Tongue (tissue), 2 donors: ENCODE data around the gene SLC25A18. TPM values are rescaled to one million over a fixed set of nuclear protein-coding genes. Genes with fewer than 3 reads are reported as not detected.
"Not testable (repeated sequence)": the region's sequence is repeated elsewhere in the genome, so short reads cannot be mapped to it uniquely, and the experiment has no call there.

ENCODE experiments used
- DNase-seq: peaks from one replicate; pipeline ENCODE4 v3.0.0-alpha.2; 2015
- total RNA-seq: library from RNA; depleted of rRNA; stranded (reverse); fragments of >200 nt; gene quantifications from one replicate; pipeline ENCODE4 v1.2.3, GENCODE V29; 2014

Gene SLC25A18
- total RNA-seq, 1 donor from 2014 or later: not detected

- no peak for DNase-seq
Observed at GRCh38 chr22:17607891-17608521, 44.7 kb downstream of the SLC25A18 start.

GRCh38 chr22:17612057-17612456, 48.8 kb downstream of the SLC25A18 start:
- DNase-seq: no peak

GRCh38 chr22:17613280-17613679, 50.0 kb downstream of the SLC25A18 start:
- DNase-seq: no peak

DNA sequence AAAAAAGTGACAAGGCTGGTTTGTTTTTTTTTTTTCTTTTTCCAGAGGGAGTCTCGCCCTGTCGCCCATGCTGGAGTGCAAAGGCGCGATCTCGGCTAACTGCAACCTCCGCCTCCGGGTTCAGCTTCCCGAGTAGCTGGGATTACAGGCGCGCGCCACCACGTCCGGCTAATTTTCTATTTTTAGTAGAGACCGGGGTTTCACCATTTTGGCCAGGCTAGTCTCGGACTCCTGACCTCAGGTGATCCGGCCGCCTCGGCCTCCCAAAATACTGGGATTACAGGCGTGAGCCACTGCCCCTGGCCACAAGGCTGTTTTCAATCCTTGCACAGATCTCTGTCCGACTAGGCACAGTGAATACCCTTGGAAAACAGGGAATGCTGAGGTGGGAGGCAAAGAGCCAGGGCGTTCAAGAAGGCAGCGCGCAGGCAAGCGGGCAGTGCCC, 64.7 kb downstream of the SLC25A18 start:
- DNase-seq: no peak

GRCh38 chr22:17628406-17629172, 65.3 kb downstream of the SLC25A18 start, which contains the start of gene ATP6V1E1:
TSS of gene ATP6V1E1 (minus strand) at chr22:17628749. CDS start at chr22:17628635, 114 bp downstream.
- peak; percentile 98 for DNase-seq

GRCh38 chr22:17629173-17629489, 65.8 kb downstream of the SLC25A18 start:
- no peak for DNase-seq

DNA sequence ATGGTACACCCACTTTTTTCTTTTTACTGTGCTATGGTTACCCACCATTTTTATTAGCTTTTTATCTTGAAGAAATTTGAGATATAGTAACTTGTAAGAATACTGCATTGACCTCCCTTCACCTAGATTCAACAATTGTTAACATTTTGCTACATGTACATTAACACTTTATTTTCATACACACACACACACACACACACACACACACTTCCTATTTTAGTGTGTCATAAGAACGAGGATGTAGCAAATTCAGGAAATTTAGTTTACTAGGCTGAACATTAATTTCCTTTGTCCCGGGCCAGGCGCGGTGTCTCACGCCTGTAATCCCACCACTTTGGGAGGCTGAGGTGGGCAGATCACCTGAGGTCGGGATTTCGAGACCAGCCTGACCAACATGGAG, 66.3 kb downstream of the SLC25A18 start:
- DNase-seq: no peak

GRCh38 chr22:17631076-17631565, 67.8 kb downstream of the SLC25A18 start:
- no peak for DNase-seq

DNA sequence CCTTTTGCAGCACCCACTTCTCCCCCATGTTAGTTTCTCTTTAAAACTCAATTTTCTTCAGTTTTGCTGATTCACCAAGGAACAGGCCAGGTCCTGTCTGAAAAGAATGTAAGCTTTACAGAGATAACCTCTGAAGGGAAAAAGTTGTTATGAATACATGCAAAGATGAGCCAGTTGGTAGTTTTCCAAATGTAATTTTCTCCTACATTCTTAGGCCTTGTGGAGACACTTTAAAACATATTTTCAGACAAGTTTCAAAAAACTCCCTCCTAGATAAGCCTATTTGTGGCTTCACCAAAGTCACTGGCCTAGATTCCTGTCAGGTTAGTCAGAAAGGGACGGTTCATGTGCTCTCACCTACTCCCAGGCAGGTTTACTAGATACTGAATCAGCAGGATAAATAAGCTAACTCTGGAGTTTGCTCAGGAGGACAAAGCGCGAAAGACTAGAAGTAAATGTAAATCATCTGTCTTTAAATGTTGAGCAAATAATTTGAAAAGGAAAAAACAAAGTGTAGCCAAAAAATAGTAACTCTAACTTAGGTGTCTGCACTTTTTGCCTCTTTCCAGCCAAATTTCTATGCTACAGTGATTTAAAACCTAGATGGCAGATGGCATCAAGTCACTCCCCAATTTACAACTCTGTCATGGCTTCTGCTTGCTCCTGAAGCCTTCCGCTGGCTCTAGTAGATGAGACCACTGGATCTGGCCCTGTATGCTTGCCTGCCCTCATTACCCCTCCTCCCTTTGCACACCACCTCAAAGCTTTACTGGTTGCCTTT, 70.1 kb downstream of the SLC25A18 start:
- DNase-seq: peak; percentile 6

- no peak for DNase-seq
Observed at GRCh38 chr22:17633998-17634323, 70.7 kb downstream of the SLC25A18 start.

DNA sequence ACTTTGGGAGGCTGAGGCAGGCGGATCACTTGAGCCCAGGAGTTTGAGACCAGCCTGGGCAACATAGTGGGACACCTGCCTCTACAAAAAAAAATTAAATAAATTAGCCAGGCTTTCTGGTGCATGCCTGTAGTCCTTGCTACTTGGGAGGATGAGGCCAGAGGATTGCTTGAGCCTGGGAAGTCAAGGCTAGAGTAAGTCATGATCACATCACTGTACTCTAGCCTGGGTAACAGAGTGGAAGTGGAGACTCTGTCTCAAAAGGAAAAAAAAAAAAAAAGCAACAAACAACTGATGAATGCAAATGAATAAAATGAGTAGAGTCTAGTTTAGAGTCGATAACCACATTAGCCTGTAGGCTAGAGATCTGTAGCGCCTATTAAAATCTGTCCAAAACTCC, 71.4 kb downstream of the SLC25A18 start:
- DNase-seq: no peak

DNA sequence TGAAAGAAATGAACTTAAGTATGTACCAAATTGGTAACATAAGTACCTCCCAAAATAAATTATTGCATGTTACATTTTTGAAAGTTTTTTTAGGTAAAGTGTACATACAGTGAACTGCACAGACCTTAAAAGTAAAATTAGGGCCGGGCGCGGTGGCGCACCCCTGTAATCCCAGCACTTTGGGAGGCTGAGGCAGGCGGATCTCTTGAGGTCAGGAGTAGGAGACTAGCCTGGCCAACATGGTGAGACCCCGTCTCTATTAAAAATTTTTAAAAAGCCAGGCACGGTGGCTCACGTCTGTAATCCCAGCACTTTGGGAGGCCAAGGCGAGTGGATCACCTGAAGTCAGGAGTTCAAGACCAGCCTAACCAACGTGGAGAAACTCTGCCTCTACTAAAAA, 73.6 kb downstream of the SLC25A18 start:
- not testable (repeated sequence) for DNase-seq

- no peak for DNase-seq
Observed at GRCh38 chr22:17637490-17638181, 74.3 kb downstream of the SLC25A18 start.

- DNase-seq: no peak
Observed at GRCh38 chr22:17638182-17638431, 74.8 kb downstream of the SLC25A18 start.

- peak; percentile 97 for DNase-seq
Observed at GRCh38 chr22:17638432-17639246, 75.3 kb downstream of the SLC25A18 start, which contains the start of gene BCL2L13. TSS of gene BCL2L13 (plus strand) at chr22:17638757. CDS start at chr22:17655712, 16,955 bp downstream.

DNA sequence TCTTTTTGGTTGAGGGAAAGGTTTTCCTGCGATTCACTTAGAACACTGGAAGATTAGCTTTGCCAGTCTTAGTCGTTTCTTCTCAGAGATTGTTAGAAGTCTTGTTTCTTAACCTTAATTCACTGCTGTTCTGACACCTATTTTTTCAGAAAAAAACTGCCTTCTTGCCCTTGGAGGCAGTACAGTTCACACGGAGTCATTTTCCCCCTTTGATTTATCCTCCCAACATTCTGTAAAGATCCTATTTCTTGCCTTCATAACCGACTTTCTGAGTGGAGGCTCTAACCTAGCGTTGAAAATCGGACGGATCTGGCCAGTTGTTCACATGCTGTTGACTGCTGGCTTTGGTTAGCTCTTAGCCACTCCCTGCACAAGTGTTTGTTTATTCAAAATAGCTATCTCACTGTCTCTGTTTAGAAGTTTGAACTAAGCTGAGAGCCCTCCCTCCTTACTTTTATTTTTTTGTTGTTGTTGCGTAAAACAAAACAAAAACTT, 76.0 kb downstream of the SLC25A18 start:
- peak; percentile 88 for DNase-seq

Other genes with a start within 250 kb of the SLC25A18 start
- gene CECR2, start 194.0 kb upstream of the SLC25A18 start, total RNA-seq: 10.4 TPM
- gene ATP6V1E1, start 65.3 kb downstream of the SLC25A18 start, total RNA-seq: 102 TPM
- gene BCL2L13, start 75.3 kb downstream of the SLC25A18 start, total RNA-seq: 61.5 TPM
- gene BID, start 211.0 kb downstream of the SLC25A18 start, total RNA-seq: 18.6 TPM